K562 (cell line): ENCODE measurements around the gene RHOV. TPM values are rescaled to one million over a fixed set of nuclear protein-coding genes. Genes with fewer than 3 reads are reported as not detected.

ENCODE experiments used
- ARID2 ChIP-seq: fragments of 450-650 bp; IDR thresholded peaks from 2 replicates; pipeline ENCODE4 v1.6.1; 2017; ENCODE audit warnings: antibody characterized with exemption, mild to moderate bottlenecking
- CBX1 ChIP-seq: sonication (generic); IDR thresholded peaks from 2 replicates; pipeline ENCODE4 v1.6.1; 2016; ENCODE audit warnings: antibody characterized with exemption, low read depth, mild to moderate bottlenecking
- CHD1 ChIP-seq: fragments of 200-600 bp; sonication (generic); IDR thresholded peaks from one replicate; pipeline ENCODE4 v1.6.1; 2012; ENCODE audit warnings: mild to moderate bottlenecking, moderate library complexity, low read length, inconsistent platforms
- EP400 ChIP-seq: fragments of 450-650 bp; IDR thresholded peaks from 2 replicates; pipeline ENCODE4 v1.6.1; 2017; ENCODE audit warnings: antibody characterized with exemption, mild to moderate bottlenecking, moderate library complexity
- HMG20A ChIP-seq: fragments of 450-650 bp; formaldehyde crosslinking; conservative IDR thresholded peaks from 2 replicates; pipeline ENCODE4 v1.4.0; 2020; ENCODE audit warnings: mild to moderate bottlenecking, mixed read lengths
- IFI16 ChIP-seq: fragments of 250-450 bp; sonication (Bioruptor Pico); IDR thresholded peaks from 2 replicates; pipeline ENCODE4 v2.1.2; 2022; ENCODE audit warnings: mild to moderate bottlenecking, inconsistent platforms
- KAT8 ChIP-seq: fragments of 450-650 bp; IDR thresholded peaks from 2 replicates; pipeline ENCODE4 v1.6.1; 2016; ENCODE audit warnings: low read depth, mild to moderate bottlenecking
- MCM2 ChIP-seq: fragments of 450-650 bp; IDR thresholded peaks from 2 replicates; pipeline ENCODE4 v1.6.1; 2017; ENCODE audit warnings: low read depth, mild to moderate bottlenecking
- NCOA6 ChIP-seq: fragments of 450-650 bp; IDR thresholded peaks from 2 replicates; pipeline ENCODE4 v1.6.1; 2017; ENCODE audit warnings: mild to moderate bottlenecking
- NFXL1 ChIP-seq: fragments of 450-650 bp; formaldehyde crosslinking; IDR thresholded peaks from 2 replicates; pipeline ENCODE4 v1.4.0; 2021; ENCODE audit warnings: mild to moderate bottlenecking
- NRF1 ChIP-seq, 2 experiments: fragments of 450-650 bp; IDR thresholded peaks in 1 of 2; conservative IDR thresholded peaks in 1 of 2; 2 replicates each; pipeline ENCODE4 v1.6.1; 2014; ENCODE audit warnings: mild to moderate bottlenecking in 2 of 2
- PTBP1 ChIP-seq: fragments of 200-400 bp; formaldehyde crosslinking; IDR thresholded peaks from 2 replicates; pipeline ENCODE4 v1.6.1; 2017; ENCODE audit warnings: low read depth, low read length
- SMAD1 ChIP-seq: fragments of 150-350 bp; IDR thresholded peaks from 2 replicates; pipeline ENCODE4 v1.6.1; 2014; ENCODE audit warnings: low read length, low read depth; ENCODE audit not compliant: partially characterized antibody
- SOX6 ChIP-seq: fragments of 450-650 bp; IDR thresholded peaks from 2 replicates; pipeline ENCODE4 v1.6.1; 2014; ENCODE audit warnings: mild to moderate bottlenecking
- TCF7 ChIP-seq: sonication (generic); IDR thresholded peaks from 2 replicates; pipeline ENCODE4 v1.6.1; 2016; ENCODE audit warnings: antibody characterized with exemption, borderline replicate concordance
- TGIF2 ChIP-seq: sonication (generic); formaldehyde crosslinking; IDR thresholded peaks from 2 replicates; pipeline ENCODE4 v1.8.1; 2022; ENCODE audit warnings: mild to moderate bottlenecking, missing genetic modification reagents, moderate library complexity
- ZFP36 ChIP-seq: fragments of 150-350 bp; IDR thresholded peaks from 2 replicates; pipeline ENCODE4 v1.6.1; 2018; ENCODE audit warnings: low read length, low read depth; ENCODE audit not compliant: partially characterized antibody
- ZFX ChIP-seq: sonication (generic); formaldehyde crosslinking; IDR thresholded peaks from 2 replicates; pipeline ENCODE4 v1.8.0; 2022; ENCODE audit warnings: mild to moderate bottlenecking, missing genetic modification reagents, moderate library complexity
- ZNF121 ChIP-seq: sonication (generic); formaldehyde crosslinking; conservative IDR thresholded peaks from 2 replicates; pipeline ENCODE4 v1.8.0; 2022; ENCODE audit warnings: missing genetic modification reagents
- ZNF444 ChIP-seq: fragments of 250-450 bp; sonication (Bioruptor Pico); IDR thresholded peaks from 2 replicates; pipeline ENCODE4 v1.4.0; 2020; ENCODE audit warnings: mild to moderate bottlenecking, moderate library complexity
- ZNF696 ChIP-seq: fragments of 250-450 bp; sonication (Bioruptor Pico); conservative IDR thresholded peaks from 2 replicates; pipeline ENCODE4 v1.4.0; 2020; ENCODE audit warnings: mild to moderate bottlenecking, moderate library complexity
- polyA plus RNA-seq, 8 experiments: library from polyadenylated mRNA; depleted of rRNA in 4 of 8; stranded (reverse) in 5 of 8; unstranded in 3 of 8; fragments of >200 nt; fragmentation: Nextera tagmentation in 2 of 8; fragmentation: Illumina TruSeq in 1 of 8; extraction: Ambion mirVana in 2 of 8; extraction: Trizol in 1 of 8; gene quantifications; 2 replicates each; pipeline versions ENCODE4 v1.2.1 to v1.2.3, GENCODE V29; 2011 to 2014; ENCODE audit warnings: inconsistent platforms in 1 of 8, missing spikeins in 1 of 8
- total RNA-seq, 7 experiments: library from RNA; depleted of rRNA in 6 of 7; stranded (reverse); fragments of >200 nt in 6 of 7; fragmentation: Illumina TruSeq in 2 of 7; extraction: Trizol in 2 of 7; gene quantifications; 2 replicates each; pipeline versions ENCODE4 v1.2.1 to v1.2.3, GENCODE V29; 2011 to 2021; ENCODE audit warnings: low replicate concordance in 1 of 7
- TF ChIP-seq, protein P1 (sequence below): fragments of 450-650 bp; IDR thresholded peaks from 2 replicates; pipeline ENCODE4 v1.6.1; 2018; ENCODE audit not compliant: partially characterized antibody
- TF ChIP-seq, protein P2 (sequence below), 3 experiments: IDR thresholded peaks in 2 of 3; conservative IDR thresholded peaks in 1 of 3; 2 replicates each; pipeline ENCODE4 v1.5.1; 2011 to 2012; ENCODE audit warnings: low read length in 3 of 3, mild to moderate bottlenecking in 3 of 3, control low read depth in 2 of 3, improper control_type of control experiment in 1 of 3, inconsistent platforms in 1 of 3, low read depth in 1 of 3, mixed read lengths in 1 of 3, moderate library complexity in 1 of 3; ENCODE audit not compliant: insufficient read depth in 2 of 3
- TF ChIP-seq, protein P3 (sequence below): fragments of 200-800 bp; sonication (Bioruptor generic); IDR thresholded peaks from 2 replicates; pipeline ENCODE4 v1.6.1; 2017; ENCODE audit warnings: missing genetic modification characterization, missing compliant biosample characterization

RHOV gene
- total and polyA plus RNA-seq, 9 of the 15 experiments (the other 6 are each of a cell fraction or from before 2014, with no cell fraction given) = 0.08 to 2.0 (median 1.1) TPM

DNA sequence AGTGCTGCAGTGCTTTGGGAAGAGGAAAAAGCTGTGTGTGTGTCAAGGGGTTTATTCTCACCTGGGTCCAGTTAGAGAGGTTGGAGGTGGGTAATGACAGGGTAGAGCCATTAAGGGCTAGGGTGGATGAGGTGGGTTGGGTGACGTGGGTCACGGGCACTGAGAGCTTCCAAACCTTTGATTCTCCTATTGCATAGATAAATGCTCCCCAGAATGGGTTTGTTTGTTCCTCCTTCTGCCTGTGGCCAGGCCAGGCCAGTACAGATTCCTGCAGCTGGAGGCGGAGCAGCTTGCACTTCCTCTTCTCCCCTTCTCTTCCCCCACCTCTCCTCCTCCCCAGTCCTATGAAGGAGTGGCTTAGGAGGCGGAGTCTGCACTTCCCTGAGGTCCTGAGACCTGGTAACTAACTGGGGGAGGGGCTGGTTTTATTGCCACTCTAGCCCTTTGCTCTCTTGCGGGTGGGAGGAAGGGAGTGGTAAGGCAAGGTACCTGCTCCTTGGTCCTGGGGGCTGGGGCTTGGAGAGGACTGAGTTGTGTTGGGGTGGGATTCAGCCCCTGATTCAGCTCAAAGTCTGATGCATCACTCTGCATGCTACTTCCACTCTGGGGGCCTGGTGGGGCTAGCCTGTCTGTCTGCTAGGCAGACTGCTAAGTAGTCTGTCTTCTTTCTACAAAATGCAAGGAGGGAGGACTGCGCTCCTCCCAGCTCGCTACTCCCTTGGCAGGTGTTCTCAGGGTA lies 26.6 kb downstream of the RHOV start (continued):
- TF ChIP-seq IFI16 (CRISPR knock-in tag) = no peak
- peak; percentile 33 to 61; a peak in 3 of 4 replicates for TF ChIP-seq NRF1 (conservative IDR thresholded peaks at IDR 0.05 in 1 of 2, IDR thresholded peaks at IDR 0.05 in 1 of 2)
- no peak for TF ChIP-seq TCF7
- TF ChIP-seq HMG20A (CRISPR knock-in tag) = no peak
- no peak for TF ChIP-seq CHD1
- TF ChIP-seq ZFP36 = peak; percentile 9
- TF ChIP-seq, protein P1, sequence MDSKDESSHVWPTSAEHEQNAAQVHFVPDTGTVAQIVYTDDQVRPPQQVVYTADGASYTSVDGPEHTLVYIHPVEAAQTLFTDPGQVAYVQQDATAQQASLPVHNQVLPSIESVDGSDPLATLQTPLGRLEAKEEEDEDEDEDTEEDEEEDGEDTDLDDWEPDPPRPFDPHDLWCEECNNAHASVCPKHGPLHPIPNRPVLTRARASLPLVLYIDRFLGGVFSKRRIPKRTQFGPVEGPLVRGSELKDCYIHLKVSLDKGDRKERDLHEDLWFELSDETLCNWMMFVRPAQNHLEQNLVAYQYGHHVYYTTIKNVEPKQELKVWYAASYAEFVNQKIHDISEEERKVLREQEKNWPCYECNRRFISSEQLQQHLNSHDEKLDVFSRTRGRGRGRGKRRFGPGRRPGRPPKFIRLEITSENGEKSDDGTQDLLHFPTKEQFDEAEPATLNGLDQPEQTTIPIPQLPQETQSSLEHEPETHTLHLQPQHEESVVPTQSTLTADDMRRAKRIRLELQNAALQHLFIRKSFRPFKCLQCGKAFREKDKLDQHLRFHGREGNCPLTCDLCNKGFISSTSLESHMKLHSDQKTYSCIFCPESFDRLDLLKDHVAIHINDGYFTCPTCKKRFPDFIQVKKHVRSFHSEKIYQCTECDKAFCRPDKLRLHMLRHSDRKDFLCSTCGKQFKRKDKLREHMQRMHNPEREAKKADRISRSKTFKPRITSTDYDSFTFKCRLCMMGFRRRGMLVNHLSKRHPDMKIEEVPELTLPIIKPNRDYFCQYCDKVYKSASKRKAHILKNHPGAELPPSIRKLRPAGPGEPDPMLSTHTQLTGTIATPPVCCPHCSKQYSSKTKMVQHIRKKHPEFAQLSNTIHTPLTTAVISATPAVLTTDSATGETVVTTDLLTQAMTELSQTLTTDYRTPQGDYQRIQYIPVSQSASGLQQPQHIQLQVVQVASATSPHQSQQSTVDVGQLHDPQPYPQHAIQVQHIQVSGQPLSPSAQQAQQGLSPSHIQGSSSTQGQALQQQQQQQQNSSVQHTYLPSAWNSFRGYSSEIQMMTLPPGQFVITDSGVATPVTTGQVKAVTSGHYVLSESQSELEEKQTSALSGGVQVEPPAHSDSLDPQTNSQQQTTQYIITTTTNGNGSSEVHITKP = peak; percentile 39
- TF ChIP-seq NCOA6 = no peak
- peak; percentile 59; the same call in 1 of the 2 replicates for TF ChIP-seq SOX6
- TF ChIP-seq TGIF2 (CRISPR knock-in tag) = no peak
- TF ChIP-seq CBX1 = no peak
- TF ChIP-seq ZNF696 = no peak
- no peak for TF ChIP-seq PTBP1
- peak; percentile 60; the same call in 1 of the 2 replicates for TF ChIP-seq ZNF121 (CRISPR knock-in tag)
- TF ChIP-seq, protein P2, sequence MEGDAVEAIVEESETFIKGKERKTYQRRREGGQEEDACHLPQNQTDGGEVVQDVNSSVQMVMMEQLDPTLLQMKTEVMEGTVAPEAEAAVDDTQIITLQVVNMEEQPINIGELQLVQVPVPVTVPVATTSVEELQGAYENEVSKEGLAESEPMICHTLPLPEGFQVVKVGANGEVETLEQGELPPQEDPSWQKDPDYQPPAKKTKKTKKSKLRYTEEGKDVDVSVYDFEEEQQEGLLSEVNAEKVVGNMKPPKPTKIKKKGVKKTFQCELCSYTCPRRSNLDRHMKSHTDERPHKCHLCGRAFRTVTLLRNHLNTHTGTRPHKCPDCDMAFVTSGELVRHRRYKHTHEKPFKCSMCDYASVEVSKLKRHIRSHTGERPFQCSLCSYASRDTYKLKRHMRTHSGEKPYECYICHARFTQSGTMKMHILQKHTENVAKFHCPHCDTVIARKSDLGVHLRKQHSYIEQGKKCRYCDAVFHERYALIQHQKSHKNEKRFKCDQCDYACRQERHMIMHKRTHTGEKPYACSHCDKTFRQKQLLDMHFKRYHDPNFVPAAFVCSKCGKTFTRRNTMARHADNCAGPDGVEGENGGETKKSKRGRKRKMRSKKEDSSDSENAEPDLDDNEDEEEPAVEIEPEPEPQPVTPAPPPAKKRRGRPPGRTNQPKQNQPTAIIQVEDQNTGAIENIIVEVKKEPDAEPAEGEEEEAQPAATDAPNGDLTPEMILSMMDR (IDR thresholded peaks at IDR 0.05 in 2 of 3, conservative IDR thresholded peaks at IDR 0.05 in 1 of 3; ENCODE audit: insufficient read depth in 2 of 3, low read depth in 1 of 3, low read length in 3 of 3) = peak; percentile 10 to 20 (median 15); a peak in 2 of 6 replicates
- TF ChIP-seq, protein P3, sequence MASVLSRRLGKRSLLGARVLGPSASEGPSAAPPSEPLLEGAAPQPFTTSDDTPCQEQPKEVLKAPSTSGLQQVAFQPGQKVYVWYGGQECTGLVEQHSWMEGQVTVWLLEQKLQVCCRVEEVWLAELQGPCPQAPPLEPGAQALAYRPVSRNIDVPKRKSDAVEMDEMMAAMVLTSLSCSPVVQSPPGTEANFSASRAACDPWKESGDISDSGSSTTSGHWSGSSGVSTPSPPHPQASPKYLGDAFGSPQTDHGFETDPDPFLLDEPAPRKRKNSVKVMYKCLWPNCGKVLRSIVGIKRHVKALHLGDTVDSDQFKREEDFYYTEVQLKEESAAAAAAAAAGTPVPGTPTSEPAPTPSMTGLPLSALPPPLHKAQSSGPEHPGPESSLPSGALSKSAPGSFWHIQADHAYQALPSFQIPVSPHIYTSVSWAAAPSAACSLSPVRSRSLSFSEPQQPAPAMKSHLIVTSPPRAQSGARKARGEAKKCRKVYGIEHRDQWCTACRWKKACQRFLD (CRISPR knock-in tag) = no peak
- no peak for TF ChIP-seq SMAD1
- no peak for TF ChIP-seq EP400
- TF ChIP-seq ZFX (CRISPR knock-in tag) = peak; percentile 38; the same call in 1 of the 2 replicates
- TF ChIP-seq MCM2 = no peak
- no peak for TF ChIP-seq ZNF444
- no peak for TF ChIP-seq ARID2
- TF ChIP-seq NFXL1 = no peak
- no peak for TF ChIP-seq KAT8
